Transverse colon (tissue), 3 donors: ENCODE results near the gene CDC25B.

Source experiments
- CTCF ChIP-seq, 5 experiments: fragments of 200-600 bp in 3 of 5; fragments of 450-650 bp in 2 of 5; sonication (generic) in 3 of 5; IDR thresholded peaks; 1 replicate in 2 of 5; 2 replicates in 3 of 5; pipeline ENCODE4 v1.5.1; 2016 to 2017; ENCODE audit warnings: antibody characterized with exemption in 5 of 5, inconsistent platforms in 3 of 5, mild to moderate bottlenecking in 2 of 5, moderate library complexity in 1 of 5
- EP300 ChIP-seq: sonication (generic); formaldehyde crosslinking; IDR thresholded peaks from one replicate; pipeline ENCODE4 v1.6.1; 2017; ENCODE audit warnings: antibody characterized with exemption, low read depth
- POLR2A ChIP-seq: fragments of 450-650 bp; IDR thresholded peaks from one replicate; pipeline ENCODE4 v1.6.1; 2016; ENCODE audit warnings: antibody characterized with exemption, mild to moderate bottlenecking, moderate library complexity

- TF ChIP-seq CTCF (IDR thresholded peaks at IDR 0.05) (no peak), POLR2A (no peak), EP300 (no peak)
Observed at GRCh38 chr20:3796477-3797225, 541 bp downstream of the CDC25B start.
